ENCODE measurements around the gene FLRT1. TPM values are rescaled to one million over a fixed set of nuclear protein-coding genes. Genes with fewer than 3 reads are reported as not detected.

FLRT1 gene
- total RNA-seq, 1 experiment from 2014 or later = 0.31 TPM

- H3K27me3 ChIP-seq (ENCODE audit: insufficient read depth, low read length) = peaks cover 5% of the 10 kb centered on the region; the same call in 1 of the 2 replicates
- no CpG with 5 or more reads among the region's 12 CpGs for WGBS (ENCODE audit: extremely low coverage, insufficient read length, low lambda C conversion rate)
- H3K4me1 ChIP-seq (ENCODE audit: insufficient read depth, low read length) = no peaks in the 10 kb centered on the region
- no peak for DNase-seq
- no peak overlapping the region for H2BK5ac ChIP-seq (ENCODE audit: insufficient read length, low read length)
- peaks cover 5% of the 10 kb centered on the region for H4K20me1 ChIP-seq (ENCODE audit: control insufficient read depth, insufficient read depth, insufficient read length)
- H3K23me2 ChIP-seq (ENCODE audit: insufficient read length, low read depth, low read length, poor library complexity, severe bottlenecking) = no peaks in the 10 kb centered on the region
- no peak for TF ChIP-seq CTCF (conservative IDR thresholded peaks at IDR 0.05)
- no peak overlapping the region for H3K4ac ChIP-seq (ENCODE audit: low read depth, low read length)
- no peak overlapping the region for H4K8ac ChIP-seq (replicated peaks; ENCODE audit: insufficient read length, low read depth, low read length)
- H4K91ac ChIP-seq (ENCODE audit: insufficient read length, low read depth, low read length) = no peak overlapping the region
- no peak overlapping the region for H3K27ac ChIP-seq (ENCODE audit: insufficient read length, low read depth, low read length)
- no peak overlapping the region for H4K5ac ChIP-seq (ENCODE audit: insufficient read length, low read depth, low read length)
- no peak overlapping the region for H2AFZ ChIP-seq (ENCODE audit: low read length)
- peaks cover 11 to 37% of the 10 kb centered on the region in 2 experiments for H3K4me1 Mint-ChIP-seq
- H3K14ac ChIP-seq (ENCODE audit: insufficient read depth, low read length) = no peak overlapping the region
- no peak overlapping the region for H3K18ac ChIP-seq (ENCODE audit: insufficient read length, low read depth, low read length)
- H2BK15ac ChIP-seq (ENCODE audit: low read depth, low read length) = no peak overlapping the region
- no peak overlapping the region for H3K4me2 ChIP-seq (ENCODE audit: insufficient read depth, insufficient read length, low read length)
- no peak overlapping the region for H3T11ph ChIP-seq (ENCODE audit: low read length)
- H3K9me3 Mint-ChIP-seq = no peaks in the 10 kb centered on the region
- peak overlapping the region in 2 of 3 experiments; percentile 41 to 68; a peak in 3 of 7 replicates for H3K27ac Mint-ChIP-seq
- H3K9ac ChIP-seq (ENCODE audit: extremely low read depth, insufficient read length, low read length) = no peak overlapping the region
- H3K79me1 ChIP-seq (ENCODE audit: insufficient read depth, low read depth, low read length, poor library complexity, severe bottlenecking) = no peaks in the 10 kb centered on the region
- peaks cover 57% of the 10 kb centered on the region for H3K27me3 Mint-ChIP-seq (ENCODE audit: low read depth)
- no peak overlapping the region for H2AK5ac ChIP-seq (ENCODE audit: insufficient read length, low read length)
- H3K23ac ChIP-seq (ENCODE audit: insufficient read length, low read depth, low read length) = no peak overlapping the region
- no peak overlapping the region for H2BK20ac ChIP-seq (ENCODE audit: low read depth, low read length, poor library complexity, severe bottlenecking)
- no peaks in the 10 kb centered on the region for H3K79me2 ChIP-seq (ENCODE audit: insufficient read depth, low read length)
- H3K4me3 Mint-ChIP-seq = no peak overlapping the region
- H2BK12ac ChIP-seq (ENCODE audit: insufficient read length, low read depth, low read length) = no peak overlapping the region
- H2BK120ac ChIP-seq (ENCODE audit: low read depth, low read length, poor library complexity, severe bottlenecking) = no peak overlapping the region
- H3K36me3 Mint-ChIP-seq (ENCODE audit: insufficient read depth in 1 of 3, low read depth in 3 of 3) = no peaks in the 10 kb centered on the region
- no peak overlapping the region for H3K56ac ChIP-seq (ENCODE audit: insufficient read length, low read depth, low read length)
- H3K9me3 ChIP-seq (ENCODE audit: control insufficient read depth, low read depth, low read length) = no peaks in the 10 kb centered on the region
Measured at GRCh38 chr11:64070314-64070681, 34.6 kb downstream of the FLRT1 start.

Measured in H9 (cell line).